Mucosa of gallbladder (tissue), 1 donor: Measurements from ENCODE around the gene SIN3A. TPM values are rescaled to one million over a fixed set of nuclear protein-coding genes. Genes with fewer than 3 reads are reported as not detected.
"Not testable (repeated sequence)": the region's sequence is repeated elsewhere in the genome, so short reads cannot be mapped to it uniquely, and the experiment has no call there.

Experiments used
- DNase-seq: peaks from one replicate; pipeline ENCODE4 v3.0.0-alpha.2; 2020; ENCODE audit warnings: low spot score
- total RNA-seq: library from RNA; stranded (reverse); gene quantifications from one replicate; pipeline ENCODE4 v1.2.1, GENCODE V29; 2021
- donor health status: DM: no; HTN: no; CAD: no.

Gene SIN3A
- total RNA-seq, 1 donor from 2014 or later = 65.5 TPM

GRCh38 chr15:75333654-75334419 lies 117.7 kb downstream of the SIN3A start:
- not testable (repeated sequence) for DNase-seq

- DNase-seq = not testable (repeated sequence)
Observed at GRCh38 chr15:75332093-75332492, 119.4 kb downstream of the SIN3A start.

DNA sequence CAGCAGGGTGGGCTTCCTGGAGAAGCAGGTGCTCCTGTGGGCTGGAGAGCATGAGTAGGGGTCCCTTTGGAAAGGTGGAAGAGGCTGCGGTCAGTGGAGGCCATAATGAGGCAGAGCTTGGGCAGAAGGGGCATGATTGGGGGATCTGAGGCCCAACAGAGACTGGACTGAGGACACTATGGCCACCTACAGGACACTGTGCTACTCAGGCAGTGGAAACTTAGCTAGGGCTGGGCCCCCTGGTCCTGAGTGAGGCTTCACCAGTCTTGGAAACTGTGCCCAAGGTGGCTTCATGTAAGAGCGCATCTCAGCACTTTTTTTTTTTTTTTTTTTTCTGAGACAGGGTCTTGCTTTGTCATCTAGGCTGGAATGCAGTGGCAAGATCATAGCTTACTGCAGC lies 121.9 kb downstream of the SIN3A start:
- DNase-seq = no peak

GRCh38 chr15:75328493-75329314 lies 122.8 kb downstream of the SIN3A start:
- DNase-seq = no peak

- no peak for DNase-seq
Observed at GRCh38 chr15:75327491-75327890, 124.0 kb downstream of the SIN3A start.

- no peak for DNase-seq
Observed at GRCh38 chr15:75327005-75327404, 124.5 kb downstream of the SIN3A start.

DNA sequence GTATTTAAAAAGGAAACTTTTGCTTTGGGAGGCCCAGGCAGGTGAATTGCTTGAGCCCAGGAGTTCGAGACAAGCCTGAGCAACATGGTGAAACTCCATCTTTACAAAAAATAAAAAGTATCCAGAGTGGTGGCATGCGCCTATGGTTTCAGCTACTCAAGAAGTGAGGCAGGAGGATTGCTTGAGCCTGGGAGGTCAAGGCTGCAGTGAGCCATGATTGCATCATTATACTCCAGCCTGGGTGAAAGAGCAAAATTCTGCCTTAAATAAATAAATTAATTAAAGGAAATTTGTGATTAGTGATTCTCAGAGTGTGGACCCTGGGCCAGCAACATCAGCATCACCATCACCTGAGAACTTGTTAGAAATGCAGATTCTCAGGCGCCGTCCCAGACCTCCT lies 125.6 kb downstream of the SIN3A start:
- no peak for DNase-seq

GRCh38 chr15:75321711-75322110 lies 129.8 kb downstream of the SIN3A start:
- no peak for DNase-seq

Other genes starting within 250 kb of the SIN3A start
- 27.0 TPM for gene C15orf39, start 249.8 kb downstream of the SIN3A start, total RNA-seq
- gene GOLGA6C, start 193.4 kb downstream of the SIN3A start, total RNA-seq = not detected
- 0.12 TPM for gene GOLGA6D, start 168.9 kb downstream of the SIN3A start, total RNA-seq
- gene COMMD4, start 115.6 kb downstream of the SIN3A start, total RNA-seq = 57.6 TPM
- gene NEIL1, start 104.7 kb downstream of the SIN3A start, total RNA-seq = 67.7 TPM
- gene MAN2C1, start 83.1 kb downstream of the SIN3A start, total RNA-seq = 229 TPM
- gene PTPN9, start 127.6 kb upstream of the SIN3A start, total RNA-seq = 35.4 TPM
- 23.3 TPM for gene SNUPN, start 174.0 kb upstream of the SIN3A start, total RNA-seq
- gene IMP3, start 188.5 kb upstream of the SIN3A start, total RNA-seq = 66.3 TPM
- 51.3 TPM for gene SNX33, start 196.2 kb upstream of the SIN3A start, total RNA-seq